ENCODE results near the gene PPP1R15A. TPM values are rescaled to one million over a fixed set of nuclear protein-coding genes. Genes with fewer than 3 reads are reported as not detected.

Gene PPP1R15A
- total and polyA plus RNA-seq, 2 of the 8 experiments (the other 6 are each of a cell fraction or from before 2014, with no cell fraction given) = 4.1 to 14.0 TPM

DNA sequence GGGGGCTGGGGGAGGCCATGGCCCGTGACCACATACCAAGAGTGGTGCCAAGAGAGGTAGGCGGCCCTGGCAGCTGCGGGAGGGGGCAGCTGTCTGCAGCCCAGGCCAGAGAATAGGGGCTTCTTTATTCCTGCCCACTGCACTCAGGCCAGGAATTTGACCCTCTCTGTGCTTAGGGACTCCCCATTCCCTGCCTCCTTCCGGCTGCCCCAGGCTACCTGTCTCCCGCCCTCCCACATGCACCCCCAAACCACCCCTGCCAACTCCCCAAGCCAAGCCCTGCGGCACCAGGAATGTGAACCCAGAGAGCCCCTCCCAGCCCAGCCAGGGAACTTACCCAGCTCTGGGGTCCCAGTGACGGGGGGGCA, 4.5 kb upstream of the PPP1R15A start (continued):
- TF ChIP-seq RAD21 (IDR thresholded peaks at IDR 0.05 in 1 of 2, conservative IDR thresholded peaks at IDR 0.05 in 1 of 2; ENCODE audit: low read depth in 2 of 2, low read length in 2 of 2) (no peak), FOSL1 (IDR thresholded peaks at IDR 0.05; ENCODE audit: insufficient read depth, low read depth, low read length) (no peak)

Measured in H1 (cell line).